CD4-positive, alpha-beta T cell treated with Interleukin-6 for 4 hours (primary cell): ENCODE results near the gene EML5.
A peak's percentile ranks its signal among the peaks of the same experiment; 100 is the strongest.
"Not testable (repeated sequence)": the region's sequence is repeated elsewhere in the genome, so short reads cannot be mapped to it uniquely, and the experiment has no call there.

Source experiments
- DNase-seq: peaks from one replicate; pipeline ENCODE4 v3.0.0-alpha.2; 2020; ENCODE audit warnings: mixed read lengths

The EML5 gene

GRCh38 chr14:88799522-88799921 is 6.8 kb upstream of the EML5 start:
- DNase-seq = no peak

- DNase-seq = no peak
Measured at GRCh38 chr14:88798156-88798555, 5.4 kb upstream of the EML5 start.

GRCh38 chr14:88793259-88793625 is 489 bp upstream of the EML5 start:
- no peak for DNase-seq

DNA sequence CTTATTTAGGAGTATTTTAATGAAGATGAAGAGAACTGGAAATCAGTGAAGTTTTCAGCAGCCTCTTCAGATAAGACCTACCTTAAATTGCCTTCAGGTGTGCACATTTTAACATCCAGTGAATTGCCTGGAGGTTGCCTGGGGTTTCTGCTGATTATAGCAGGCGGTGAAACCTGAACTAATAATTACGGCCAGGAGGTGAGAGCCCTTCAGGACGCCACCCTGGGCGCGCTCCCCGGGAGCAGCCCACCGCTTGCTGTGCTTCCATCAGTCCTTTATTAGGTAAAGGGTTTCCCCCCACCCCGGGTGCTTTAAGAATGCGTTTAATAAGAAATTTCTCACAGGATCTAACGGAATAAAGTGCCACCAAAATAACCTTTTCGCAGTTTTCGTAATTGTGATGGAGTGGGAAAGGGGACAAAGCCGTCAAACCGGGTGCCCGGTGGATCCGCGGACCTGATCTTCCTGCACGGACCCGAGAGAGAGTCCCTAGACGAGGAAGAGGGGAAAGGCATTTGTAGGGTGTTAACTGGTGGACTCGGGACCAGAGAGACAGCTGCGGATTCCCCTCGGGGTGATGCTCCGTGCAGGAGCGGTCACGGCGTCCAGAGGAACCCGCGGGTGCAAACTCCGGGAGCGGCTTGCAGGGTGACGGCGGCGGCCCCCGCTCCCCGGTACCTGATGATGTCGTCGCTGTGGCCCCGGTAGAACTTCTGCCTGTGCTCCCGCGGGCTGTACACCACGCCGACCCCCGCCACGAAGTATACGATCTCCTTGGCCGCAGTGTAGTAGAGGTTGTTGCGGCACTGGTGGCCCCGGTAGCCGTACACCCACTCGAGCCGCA is 902 bp downstream of the EML5 start:
- DNase-seq = peak; percentile 44

DNA sequence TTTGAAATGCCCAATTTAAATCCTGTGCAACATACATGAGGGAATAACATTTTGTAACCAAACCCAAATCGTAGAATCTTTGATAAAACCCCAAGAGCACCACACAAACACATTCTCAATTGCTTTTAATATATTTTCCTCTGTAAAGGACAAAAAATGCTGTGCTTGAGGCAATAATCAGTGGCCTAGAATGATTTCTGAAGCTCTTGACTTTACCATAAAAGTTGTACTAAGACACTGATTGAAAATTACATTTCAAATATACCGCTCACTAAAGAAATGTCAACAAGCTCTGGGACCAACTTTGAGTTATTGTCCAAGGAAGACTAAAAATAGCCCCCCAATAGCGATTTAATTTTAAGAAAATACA is 1.5 kb downstream of the EML5 start:
- no peak for DNase-seq

DNA sequence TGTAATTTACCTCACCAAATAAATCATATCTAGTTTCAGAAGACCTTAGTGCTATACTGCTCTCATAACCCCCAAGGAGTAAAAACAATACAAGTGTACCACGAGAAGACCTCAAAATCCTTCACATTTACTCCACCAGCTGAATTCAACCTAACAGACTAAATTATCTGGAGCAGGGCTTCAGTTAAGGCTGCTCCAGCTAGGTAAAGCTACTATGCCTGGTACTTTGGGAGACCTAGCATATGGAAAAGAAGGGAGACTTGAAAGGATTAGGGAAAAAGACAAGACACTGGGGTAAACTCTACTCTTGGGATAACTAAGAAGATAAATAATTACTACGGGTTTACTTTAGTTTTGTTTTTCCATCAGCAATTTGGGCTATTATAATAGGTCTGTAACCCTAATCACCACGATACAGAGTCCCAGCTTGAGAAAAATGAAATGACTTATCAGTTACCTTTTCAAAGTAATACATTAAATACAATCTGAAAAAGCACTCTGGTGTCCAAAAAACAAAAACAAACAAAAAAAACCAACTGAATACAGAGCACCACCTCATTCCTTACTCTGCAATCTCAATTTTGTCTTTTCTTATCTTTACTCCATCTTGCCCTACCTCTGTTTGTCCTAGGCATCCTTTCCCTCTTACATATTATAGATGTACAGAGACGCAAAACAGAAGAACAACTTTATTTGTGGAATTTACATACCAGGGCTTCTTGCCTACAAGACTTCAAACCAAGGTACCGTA is 2.1 kb downstream of the EML5 start:
- DNase-seq = no peak

- not testable (repeated sequence) for DNase-seq
Measured at GRCh38 chr14:88789573-88789972, 3.2 kb downstream of the EML5 start.

- DNase-seq = no peak
Measured at GRCh38 chr14:88786715-88787114, 6.0 kb downstream of the EML5 start.

GRCh38 chr14:88785911-88786310 is 6.8 kb downstream of the EML5 start:
- DNase-seq = no peak

- no peak for DNase-seq
Measured at GRCh38 chr14:88775532-88775931, 17.2 kb downstream of the EML5 start.

DNA sequence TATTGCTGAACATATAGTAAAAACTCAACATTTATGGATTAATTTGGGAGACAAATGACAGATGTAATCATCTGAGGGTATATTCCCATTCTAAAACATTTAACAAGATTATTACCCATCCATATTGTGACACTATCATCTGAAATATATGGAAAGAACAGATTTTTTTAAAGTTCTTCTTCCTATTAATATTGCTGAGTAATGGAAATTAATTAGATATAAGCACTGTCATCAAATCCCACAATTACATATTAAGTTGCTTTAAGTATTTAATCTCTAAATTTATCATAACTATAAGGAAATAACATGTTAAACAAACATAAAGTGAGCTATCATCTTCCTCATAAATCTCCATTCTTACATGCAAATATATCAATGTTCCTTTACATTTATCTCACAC is 22.0 kb downstream of the EML5 start:
- no peak for DNase-seq

DNA sequence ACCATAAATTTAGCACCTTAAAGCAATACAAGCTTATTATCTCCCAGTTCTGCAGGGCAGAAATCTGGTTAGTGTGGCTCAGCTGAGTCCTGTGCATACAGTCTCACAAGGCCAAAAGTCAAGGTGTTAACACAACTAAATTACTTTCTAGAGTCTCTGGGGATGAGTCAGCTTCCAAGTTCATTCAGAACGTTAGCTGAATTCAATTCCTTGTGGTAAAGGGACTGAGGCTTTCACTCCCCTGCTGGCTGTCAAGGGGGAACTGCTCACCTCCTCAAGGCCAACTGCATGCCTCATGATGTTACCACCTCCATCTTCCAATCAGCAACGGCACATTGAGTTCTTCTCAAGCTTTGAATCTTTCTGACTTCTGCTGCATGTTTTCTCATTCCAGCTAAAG is 27.6 kb downstream of the EML5 start:
- no peak for DNase-seq

- DNase-seq = no peak
Measured at GRCh38 chr14:88753873-88754272, 38.9 kb downstream of the EML5 start.

- DNase-seq = no peak
Measured at GRCh38 chr14:88750945-88751344, 41.8 kb downstream of the EML5 start.

- no peak for DNase-seq
Measured at GRCh38 chr14:88750413-88750812, 42.3 kb downstream of the EML5 start.

DNA sequence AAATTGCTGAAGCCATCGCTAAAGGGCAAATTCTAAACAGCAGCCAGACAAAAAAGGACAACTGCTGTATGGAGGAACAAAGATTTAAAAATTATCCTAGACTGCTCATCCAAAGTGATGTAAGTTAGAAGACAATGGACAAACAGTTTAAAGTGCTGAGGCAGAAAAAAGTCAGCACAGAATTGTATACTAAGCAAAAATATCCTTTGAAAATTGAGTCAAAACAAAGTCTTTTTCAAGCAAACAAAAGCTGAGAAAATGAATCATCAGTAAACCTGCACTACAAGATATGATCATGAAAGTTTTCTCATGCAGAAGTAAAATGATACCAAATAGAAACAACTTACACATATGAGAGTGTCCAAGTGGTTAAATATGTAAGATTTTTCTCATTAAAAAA is 43.6 kb downstream of the EML5 start:
- no peak for DNase-seq

- DNase-seq = no peak
Measured at GRCh38 chr14:88748288-88748687, 44.5 kb downstream of the EML5 start.

- no peak for DNase-seq
Measured at GRCh38 chr14:88746052-88746451, 46.7 kb downstream of the EML5 start.

GRCh38 chr14:88737245-88737644 is 55.5 kb downstream of the EML5 start:
- DNase-seq = no peak

DNA sequence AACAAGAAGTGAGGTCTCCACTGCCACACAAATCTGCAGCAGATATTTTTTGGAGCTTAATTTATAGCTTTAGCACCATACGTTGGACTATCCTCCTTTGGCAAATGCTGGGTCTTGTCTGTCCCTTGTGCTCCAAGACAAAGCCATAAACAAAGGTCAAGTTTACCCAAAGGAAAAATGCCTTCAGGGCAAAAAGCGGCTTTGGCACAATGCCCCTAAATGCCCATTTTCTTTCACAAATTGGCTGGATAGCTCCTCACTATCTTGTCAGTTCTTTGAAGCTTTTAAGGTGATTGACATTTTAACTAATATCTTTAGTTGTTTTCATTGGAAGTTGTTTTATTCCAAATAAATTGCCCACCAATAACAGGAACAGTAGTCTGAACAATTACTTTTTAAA is 59.6 kb downstream of the EML5 start:
- no peak for DNase-seq

- no peak for DNase-seq
Measured at GRCh38 chr14:88729159-88729558, 63.6 kb downstream of the EML5 start.

DNA sequence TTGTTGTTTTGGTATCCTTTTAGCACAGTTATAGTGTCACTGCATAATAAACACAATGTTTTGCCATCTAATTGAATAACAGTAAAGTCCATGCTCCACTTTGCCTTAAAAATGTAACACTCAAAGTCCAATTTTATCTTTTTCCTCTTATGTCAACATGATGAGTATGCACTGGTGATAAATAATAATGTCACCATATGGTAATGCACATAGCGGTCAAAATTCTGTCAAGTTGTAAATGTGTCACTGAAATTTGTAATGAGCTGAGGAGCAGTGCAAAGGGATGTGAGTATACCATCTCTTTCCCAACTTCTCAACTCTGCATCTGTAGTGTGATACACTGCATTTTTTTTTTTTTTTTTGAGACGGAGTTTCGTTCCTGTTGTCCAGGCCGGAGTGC is 65.7 kb downstream of the EML5 start:
- DNase-seq = no peak

DNA sequence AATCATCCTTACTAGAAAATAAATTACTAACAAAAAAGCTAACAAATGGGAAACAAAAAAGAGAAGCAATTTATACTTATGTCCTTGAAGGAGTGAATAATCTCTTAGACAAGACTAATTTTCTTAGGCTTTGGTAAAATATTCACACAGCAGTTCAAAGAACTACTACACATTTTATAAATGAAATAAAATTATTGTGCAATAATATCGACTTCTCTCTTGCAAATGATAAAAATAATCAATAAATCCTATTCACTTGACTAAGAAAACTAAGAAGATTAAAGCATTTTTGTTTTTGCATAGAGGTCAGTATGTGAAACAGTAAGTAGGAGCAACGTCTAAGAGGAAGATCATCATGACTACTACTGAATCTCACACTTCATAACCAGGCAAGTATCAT is 82.0 kb downstream of the EML5 start:
- DNase-seq = no peak

DNA sequence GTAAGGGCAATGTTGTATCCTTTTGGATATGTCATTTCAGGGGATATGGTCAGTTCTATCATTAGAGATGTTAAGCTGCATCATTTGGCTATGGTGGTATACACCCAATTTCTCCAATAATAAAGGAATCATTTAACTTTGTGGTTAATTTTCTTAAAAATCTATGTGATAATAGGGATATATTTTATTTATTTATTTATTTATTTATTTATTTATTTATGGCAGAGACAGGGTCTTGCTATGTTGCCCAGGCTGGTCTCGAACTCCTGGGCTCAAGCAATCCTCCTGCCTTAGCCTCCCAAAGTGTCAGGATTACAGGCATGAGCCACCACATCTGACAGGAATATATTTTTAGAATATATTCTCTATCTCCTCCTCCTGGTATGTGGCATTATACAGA is 85.7 kb downstream of the EML5 start:
- no peak for DNase-seq

- DNase-seq = no peak
Measured at GRCh38 chr14:88706425-88706824, 86.3 kb downstream of the EML5 start.
